ENCODE results near the gene KCNQ1. TPM values are rescaled to one million over a fixed set of nuclear protein-coding genes. Genes with fewer than 3 reads are reported as not detected.

KCNQ1 gene
- polyA plus RNA-seq, 4 donors, result 18.4 to 54.4 (median 21.3) TPM

GRCh38 chr11:2539371-2540222 lies 94.8 kb downstream of the KCNQ1 start:
- H3K4me1 ChIP-seq (ENCODE audit: control insufficient read depth in 3 of 3, insufficient read depth in 2 of 3, low read depth in 1 of 3, low read length in 2 of 3), result peaks cover 0 to 4% (median 0%) of the 10 kb centered on the region in 3 donors
- H3K36me3 ChIP-seq (ENCODE audit: control insufficient read depth in 3 of 3, insufficient read depth in 2 of 3, low read depth in 1 of 3, low read length in 3 of 3), result peaks cover 0 to 18% (median 0%) of the 10 kb centered on the region in 3 donors
- H3K27me3 ChIP-seq (ENCODE audit: control insufficient read depth in 3 of 3, insufficient read depth in 3 of 3, low read length in 3 of 3), result no peaks in the 10 kb centered on the region
- FAIRE-seq (no peak), DNase-seq (no peak)
- peaks cover 0 to 3% of the 10 kb centered on the region in 2 donors for H3K9me3 ChIP-seq (ENCODE audit: control insufficient read depth in 2 of 2, insufficient read depth in 1 of 2, low read depth in 1 of 2, low read length in 1 of 2)
- H3K27ac ChIP-seq (ENCODE audit: low read depth in 1 of 3, low read length in 2 of 3), result no peak overlapping the region
- WGBS, 3 donors, result 88 to 91% (median 90%) methylated on average over 34 of the region's 34 CpGs
- H3K4me3 ChIP-seq (ENCODE audit: low read depth in 1 of 3, low read length in 3 of 3), result no peak overlapping the region

GRCh38 chr11:2540223-2540991 lies 95.6 kb downstream of the KCNQ1 start:
- Histone ChIP-seq H3K36me3 (ENCODE audit: control insufficient read depth in 3 of 3, insufficient read depth in 2 of 3, low read depth in 1 of 3, low read length in 3 of 3) (peaks cover 0 to 15% (median 0%) of the 10 kb centered on the region in 3 donors), H3K27ac (ENCODE audit: low read depth in 1 of 3, low read length in 2 of 3) (no peak overlapping the region), H3K4me1 (ENCODE audit: control insufficient read depth in 3 of 3, insufficient read depth in 2 of 3, low read depth in 1 of 3, low read length in 2 of 3) (peaks cover 0 to 4% (median 0%) of the 10 kb centered on the region in 3 donors), H3K9me3 (ENCODE audit: control insufficient read depth in 2 of 2, insufficient read depth in 1 of 2, low read depth in 1 of 2, low read length in 1 of 2) (peaks cover 0 to 3% of the 10 kb centered on the region in 2 donors), H3K4me3 (ENCODE audit: low read depth in 1 of 3, low read length in 3 of 3) (no peak overlapping the region), H3K27me3 (ENCODE audit: control insufficient read depth in 3 of 3, insufficient read depth in 3 of 3, low read length in 3 of 3) (no peaks in the 10 kb centered on the region)
- FAIRE-seq (no peak), DNase-seq (no peak)
- 85 to 89% (median 86%) methylated on average over 16 of the region's 16 CpGs for WGBS, 3 donors

- no peaks in the 10 kb centered on the region for H3K27me3 ChIP-seq (ENCODE audit: control insufficient read depth in 3 of 3, insufficient read depth in 3 of 3, low read length in 3 of 3)
- no peak for FAIRE-seq
- 86 to 91% (median 89%) methylated on average over 27 of the region's 27 CpGs for WGBS, 3 donors
Measured at GRCh38 chr11:2540992-2541680, 96.3 kb downstream of the KCNQ1 start.

GRCh38 chr11:2541881-2542361 lies 97.1 kb downstream of the KCNQ1 start:
- Histone ChIP-seq H3K27me3 (ENCODE audit: control insufficient read depth in 3 of 3, insufficient read depth in 3 of 3, low read length in 3 of 3) (no peaks in the 10 kb centered on the region), H3K36me3 (ENCODE audit: control insufficient read depth in 3 of 3, insufficient read depth in 2 of 3, low read depth in 1 of 3, low read length in 3 of 3) (peaks cover 0 to 15% (median 0%) of the 10 kb centered on the region in 3 donors), H3K27ac (ENCODE audit: low read depth in 1 of 3, low read length in 2 of 3) (no peak overlapping the region), H3K4me1 (ENCODE audit: control insufficient read depth in 3 of 3, insufficient read depth in 2 of 3, low read depth in 1 of 3, low read length in 2 of 3) (peaks cover 0 to 4% (median 0%) of the 10 kb centered on the region in 3 donors), H3K4me3 (ENCODE audit: low read depth in 1 of 3, low read length in 3 of 3) (no peak overlapping the region), H3K9me3 (ENCODE audit: control insufficient read depth in 2 of 2, insufficient read depth in 1 of 2, low read depth in 1 of 2, low read length in 1 of 2) (peaks cover 0 to 3% of the 10 kb centered on the region in 2 donors)
- DNase-seq (no peak), FAIRE-seq (no peak)
- WGBS, 3 donors, result 83 to 90% (median 88%) methylated on average over 14 of the region's 14 CpGs

More at GRCh38 chr11:2540992-2541680, 96.3 kb downstream of the KCNQ1 start:
- peaks cover 0 to 3% of the 10 kb centered on the region in 2 donors for H3K9me3 ChIP-seq (ENCODE audit: control insufficient read depth in 2 of 2, insufficient read depth in 1 of 2, low read depth in 1 of 2, low read length in 1 of 2)
- H3K27ac ChIP-seq (ENCODE audit: low read depth in 1 of 3, low read length in 2 of 3), result no peak overlapping the region
- H3K4me3 ChIP-seq (ENCODE audit: low read depth in 1 of 3, low read length in 3 of 3), result no peak overlapping the region
- no peak for DNase-seq
- H3K4me1 ChIP-seq (ENCODE audit: control insufficient read depth in 3 of 3, insufficient read depth in 2 of 3, low read depth in 1 of 3, low read length in 2 of 3), result peaks cover 0 to 4% (median 0%) of the 10 kb centered on the region in 3 donors
- H3K36me3 ChIP-seq (ENCODE audit: control insufficient read depth in 3 of 3, insufficient read depth in 2 of 3, low read depth in 1 of 3, low read length in 3 of 3), result peaks cover 0 to 15% (median 0%) of the 10 kb centered on the region in 3 donors

- Histone ChIP-seq H3K4me1 (ENCODE audit: control insufficient read depth in 3 of 3, insufficient read depth in 2 of 3, low read depth in 1 of 3, low read length in 2 of 3) (peaks cover 0 to 4% (median 0%) of the 10 kb centered on the region in 3 donors), H3K27ac (ENCODE audit: low read depth in 1 of 3, low read length in 2 of 3) (no peak overlapping the region), H3K4me3 (ENCODE audit: low read depth in 1 of 3, low read length in 3 of 3) (no peak overlapping the region), H3K36me3 (ENCODE audit: control insufficient read depth in 3 of 3, insufficient read depth in 2 of 3, low read depth in 1 of 3, low read length in 3 of 3) (peaks cover 0 to 15% (median 0%) of the 10 kb centered on the region in 3 donors), H3K27me3 (ENCODE audit: control insufficient read depth in 3 of 3, insufficient read depth in 3 of 3, low read length in 3 of 3) (no peaks in the 10 kb centered on the region), H3K9me3 (ENCODE audit: control insufficient read depth in 2 of 2, insufficient read depth in 1 of 2, low read depth in 1 of 2, low read length in 1 of 2) (peaks cover 0 to 3% of the 10 kb centered on the region in 2 donors)
- FAIRE-seq, result no peak
- 90 to 97% (median 96%) methylated on average over 10 of the region's 10 CpGs for WGBS, 3 donors
- DNase-seq, result no peak
Measured at GRCh38 chr11:2542406-2542805, 97.6 kb downstream of the KCNQ1 start.

GRCh38 chr11:2547806-2548205 lies 103.0 kb downstream of the KCNQ1 start:
- no peak for FAIRE-seq
- 87 to 89% (median 88%) methylated on average over 16 of the region's 16 CpGs for WGBS, 3 donors
- H3K36me3 ChIP-seq (ENCODE audit: control insufficient read depth in 3 of 3, insufficient read depth in 2 of 3, low read depth in 1 of 3, low read length in 3 of 3), result no peaks in the 10 kb centered on the region
- no peaks in the 10 kb centered on the region for H3K4me1 ChIP-seq (ENCODE audit: control insufficient read depth in 3 of 3, insufficient read depth in 2 of 3, low read depth in 1 of 3, low read length in 2 of 3)
- no peak overlapping the region for H3K27ac ChIP-seq (ENCODE audit: low read depth in 1 of 3, low read length in 2 of 3)
- no peak overlapping the region for H3K4me3 ChIP-seq (ENCODE audit: low read depth in 1 of 3, low read length in 3 of 3)
- no peak for DNase-seq
- H3K27me3 ChIP-seq (ENCODE audit: control insufficient read depth in 3 of 3, insufficient read depth in 3 of 3, low read length in 3 of 3), result no peaks in the 10 kb centered on the region
- H3K9me3 ChIP-seq (ENCODE audit: control insufficient read depth in 2 of 2, insufficient read depth in 1 of 2, low read depth in 1 of 2, low read length in 1 of 2), result peaks cover 0 to 4% of the 10 kb centered on the region in 2 donors

- Histone ChIP-seq H3K9me3 (ENCODE audit: control insufficient read depth in 2 of 2, insufficient read depth in 1 of 2, low read depth in 1 of 2, low read length in 1 of 2) (peaks cover 0 to 4% of the 10 kb centered on the region in 2 donors), H3K36me3 (ENCODE audit: control insufficient read depth in 3 of 3, insufficient read depth in 2 of 3, low read depth in 1 of 3, low read length in 3 of 3) (no peaks in the 10 kb centered on the region), H3K4me3 (ENCODE audit: low read depth in 1 of 3, low read length in 3 of 3) (no peak overlapping the region), H3K4me1 (ENCODE audit: control insufficient read depth in 3 of 3, insufficient read depth in 2 of 3, low read depth in 1 of 3, low read length in 2 of 3) (no peaks in the 10 kb centered on the region), H3K27ac (ENCODE audit: low read depth in 1 of 3, low read length in 2 of 3) (no peak overlapping the region), H3K27me3 (ENCODE audit: control insufficient read depth in 3 of 3, insufficient read depth in 3 of 3, low read length in 3 of 3) (no peaks in the 10 kb centered on the region)
- DNase-seq, result no peak
- FAIRE-seq, result no peak
- 93 to 96% (median 95%) methylated on average over 12 of the region's 12 CpGs for WGBS, 3 donors
Measured at GRCh38 chr11:2548596-2548995, 103.8 kb downstream of the KCNQ1 start.

GRCh38 chr11:2549080-2549479 lies 104.3 kb downstream of the KCNQ1 start:
- WGBS, 3 donors, result 94 to 100% (median 97%) methylated on average over 7 of the region's 7 CpGs
- Histone ChIP-seq H3K27ac (ENCODE audit: low read depth in 1 of 3, low read length in 2 of 3) (no peak overlapping the region), H3K27me3 (ENCODE audit: control insufficient read depth in 3 of 3, insufficient read depth in 3 of 3, low read length in 3 of 3) (no peaks in the 10 kb centered on the region), H3K9me3 (ENCODE audit: control insufficient read depth in 2 of 2, insufficient read depth in 1 of 2, low read depth in 1 of 2, low read length in 1 of 2) (peaks cover 0 to 4% of the 10 kb centered on the region in 2 donors), H3K4me1 (ENCODE audit: control insufficient read depth in 3 of 3, insufficient read depth in 2 of 3, low read depth in 1 of 3, low read length in 2 of 3) (no peaks in the 10 kb centered on the region), H3K4me3 (ENCODE audit: low read depth in 1 of 3, low read length in 3 of 3) (no peak overlapping the region), H3K36me3 (ENCODE audit: control insufficient read depth in 3 of 3, insufficient read depth in 2 of 3, low read depth in 1 of 3, low read length in 3 of 3) (no peaks in the 10 kb centered on the region)
- FAIRE-seq, result no peak
- no peak for DNase-seq

Measured in small intestine (tissue), 7 donors.